Neural crest cell (in vitro differentiated cells): ENCODE data around the gene CTAGE1. TPM values are rescaled to one million over a fixed set of nuclear protein-coding genes. Genes with fewer than 3 reads are reported as not detected.

Experiments used
- DNase-seq: peaks from one replicate; pipeline ENCODE4 v3.0.0; 2021; ENCODE audit warnings: low read depth, mixed read lengths, low spot score
- H3K27ac Mint-ChIP-seq: one replicate; pipeline ENCODE4 v1.8.0; 2021; ENCODE audit warnings: mild to moderate bottlenecking, mixed read lengths; ENCODE audit not compliant: unreplicated experiment
- H3K27me3 Mint-ChIP-seq: 2 replicates; pipeline ENCODE4 v1.8.0; 2021; ENCODE audit warnings: low read depth, mild to moderate bottlenecking, mixed read lengths
- H3K36me3 Mint-ChIP-seq: 2 replicates; pipeline ENCODE4 v1.8.0; 2021; ENCODE audit warnings: low read depth, mild to moderate bottlenecking, mixed read lengths
- H3K4me1 Mint-ChIP-seq: 2 replicates; pipeline ENCODE4 v1.8.0; 2021; ENCODE audit warnings: mixed read lengths
- H3K4me3 Mint-ChIP-seq: one replicate; pipeline ENCODE4 v1.8.0; 2021; ENCODE audit warnings: mild to moderate bottlenecking, mixed read lengths
- H3K9me3 Mint-ChIP-seq: 2 replicates; pipeline ENCODE4 v1.8.0; 2021; ENCODE audit warnings: mixed read lengths
- CTCF ChIP-seq: fragments of 200-600 bp; sonication (generic); conservative IDR thresholded peaks from 2 replicates; pipeline ENCODE4 v1.5.0; 2021; ENCODE audit warnings: antibody characterized with exemption, mild to moderate bottlenecking
- total RNA-seq: library from RNA; stranded (reverse); gene quantifications from 2 replicates; pipeline ENCODE4 v1.2.1, GENCODE V29; 2021

CTAGE1 gene
- total RNA-seq, 1 donor from 2014 or later = not detected

DNA sequence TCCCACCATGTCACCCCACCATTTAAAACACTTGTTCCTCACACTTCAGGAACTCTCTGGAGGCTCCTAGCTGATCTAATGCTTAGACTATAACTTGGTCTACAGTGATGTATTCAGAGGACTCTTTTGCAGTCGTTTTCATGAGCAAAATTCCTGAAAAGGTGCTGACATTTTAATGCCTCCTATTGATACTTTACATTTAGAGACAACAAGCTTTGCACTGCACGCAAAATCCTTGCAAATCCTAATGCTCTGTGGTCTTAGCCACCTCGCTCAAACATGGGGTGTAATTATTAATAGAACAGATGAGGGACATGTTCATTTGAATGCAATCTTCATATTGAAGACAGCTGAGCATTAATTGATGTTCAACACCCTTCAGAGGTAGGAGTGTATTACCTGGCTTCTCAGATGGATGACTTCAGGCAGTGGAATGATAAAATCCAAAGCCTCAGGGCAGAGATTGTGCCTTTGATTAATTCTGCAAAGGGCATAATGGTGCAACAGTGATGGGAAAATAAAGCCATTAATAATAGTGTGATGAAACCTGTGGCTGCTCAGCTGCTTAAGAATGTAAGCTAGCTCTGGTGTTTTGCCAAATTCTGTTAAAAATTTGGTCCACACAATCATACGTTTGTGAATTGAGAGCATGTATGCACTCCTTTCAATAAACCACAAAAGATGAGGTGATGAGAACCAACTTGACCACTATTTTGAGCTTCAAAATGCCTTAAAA, 5.4 kb downstream of the CTAGE1 start:
- H3K36me3 Mint-ChIP-seq = no peaks in the 10 kb centered on the region
- TF ChIP-seq CTCF = no peak
- peaks cover 18% of the 10 kb centered on the region for H3K27me3 Mint-ChIP-seq
- H3K4me1 Mint-ChIP-seq = no peaks in the 10 kb centered on the region
- H3K4me3 Mint-ChIP-seq = no peak overlapping the region
- H3K9me3 Mint-ChIP-seq = peaks cover 7% of the 10 kb centered on the region
- DNase-seq = no peak
- no peak overlapping the region for H3K27ac Mint-ChIP-seq

DNA sequence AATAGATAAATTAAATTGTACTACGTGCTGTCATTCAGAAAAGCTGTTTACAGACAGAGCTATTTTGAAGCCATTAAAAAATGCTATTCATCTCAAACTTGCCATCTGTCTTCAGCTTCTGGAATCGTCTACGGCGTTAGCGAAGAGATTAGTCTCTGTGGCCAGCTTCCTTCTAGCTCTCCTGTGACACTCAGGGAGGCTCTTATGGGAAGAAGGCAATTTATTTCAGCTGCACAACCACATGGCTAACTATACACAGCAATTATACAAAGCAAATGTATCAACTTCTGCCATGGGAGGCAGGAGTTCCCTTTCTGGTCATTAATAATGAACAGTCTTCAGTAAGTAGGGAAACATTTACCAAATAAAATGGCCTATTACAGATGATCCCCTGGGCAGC, 6.3 kb downstream of the CTAGE1 start:
- Mint-ChIP-seq H3K4me1 (no peaks in the 10 kb centered on the region), H3K27ac (no peak overlapping the region), H3K4me3 (no peak overlapping the region), H3K27me3 (peaks cover 9% of the 10 kb centered on the region), H3K9me3 (peaks cover 5% of the 10 kb centered on the region), H3K36me3 (peaks cover 3% of the 10 kb centered on the region)
- DNase-seq = no peak
- TF ChIP-seq CTCF = no peak

GRCh38 chr18:22410126-22410525, 7.6 kb downstream of the CTAGE1 start:
- no peak for TF ChIP-seq CTCF

GRCh38 chr18:22409445-22409844, 8.3 kb downstream of the CTAGE1 start:
- no peak for DNase-seq
- TF ChIP-seq CTCF = no peak
- H3K27ac Mint-ChIP-seq = no peak overlapping the region
- peaks cover 1% of the 10 kb centered on the region for H3K27me3 Mint-ChIP-seq
- H3K36me3 Mint-ChIP-seq = peaks cover 3% of the 10 kb centered on the region
- peaks cover 4% of the 10 kb centered on the region for H3K9me3 Mint-ChIP-seq
- H3K4me1 Mint-ChIP-seq = no peaks in the 10 kb centered on the region
- no peak overlapping the region for H3K4me3 Mint-ChIP-seq

More at GRCh38 chr18:22410126-22410525, 7.6 kb downstream of the CTAGE1 start:
- Mint-ChIP-seq H3K9me3 (peaks cover 4% of the 10 kb centered on the region), H3K27ac (no peak overlapping the region), H3K27me3 (peaks cover 3% of the 10 kb centered on the region), H3K36me3 (peaks cover 3% of the 10 kb centered on the region), H3K4me3 (no peak overlapping the region), H3K4me1 (no peaks in the 10 kb centered on the region)
- DNase-seq = no peak

GRCh38 chr18:22408059-22408458, 9.7 kb downstream of the CTAGE1 start:
- no peaks in the 10 kb centered on the region for H3K4me1 Mint-ChIP-seq
- no peak overlapping the region for H3K27ac Mint-ChIP-seq
- H3K27me3 Mint-ChIP-seq = peaks cover 4% of the 10 kb centered on the region
- H3K36me3 Mint-ChIP-seq = peaks cover 3% of the 10 kb centered on the region
- H3K4me3 Mint-ChIP-seq = no peak overlapping the region
- H3K9me3 Mint-ChIP-seq = peaks cover 7% of the 10 kb centered on the region
- TF ChIP-seq CTCF = peak; percentile 28
- no peak for DNase-seq
